T-helper 1 cell (primary cell): ENCODE data around the gene PTK6.

Experiments used
- DNase-seq, 5 donors: peaks; one replicate each; pipeline ENCODE4 v3.0.0-alpha.2; 2012 to 2020

Gene PTK6

GRCh38 chr20:63556873-63557478, 19.8 kb upstream of the PTK6 start:
- DNase-seq = no peak

DNA sequence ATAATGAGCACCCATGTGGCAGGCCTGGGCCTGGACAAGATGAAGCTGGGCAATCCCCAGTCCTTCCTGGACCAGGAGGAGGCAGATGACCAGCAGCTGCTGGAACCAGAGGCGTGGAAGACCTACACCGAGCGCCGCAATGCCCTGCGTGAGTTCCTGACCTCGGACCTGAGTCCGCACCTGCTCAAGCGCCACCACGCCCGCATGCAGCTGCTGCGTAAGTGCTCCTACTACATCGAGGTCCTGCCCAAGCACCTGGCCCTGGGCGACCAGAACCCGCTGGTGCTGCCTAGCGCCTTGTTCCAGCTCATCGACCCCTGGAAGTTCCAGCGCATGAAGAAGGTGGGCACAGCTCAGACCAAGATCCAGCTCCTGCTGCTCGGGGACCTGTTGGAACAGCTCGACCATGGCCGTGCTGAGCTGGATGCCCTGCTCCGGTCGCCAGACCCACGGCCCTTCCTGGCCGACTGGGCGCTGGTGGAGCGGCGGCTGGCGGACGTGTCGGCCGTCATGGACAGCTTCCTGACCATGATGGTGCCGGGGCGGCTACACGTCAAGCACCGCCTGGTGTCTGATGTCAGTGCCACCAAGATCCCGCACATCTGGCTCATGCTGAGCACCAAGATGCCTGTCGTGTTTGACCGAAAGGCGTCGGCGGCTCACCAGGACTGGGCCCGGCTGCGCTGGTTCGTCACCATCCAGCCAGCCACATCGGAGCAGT, 18.6 kb upstream of the PTK6 start:
- no peak for DNase-seq

DNA sequence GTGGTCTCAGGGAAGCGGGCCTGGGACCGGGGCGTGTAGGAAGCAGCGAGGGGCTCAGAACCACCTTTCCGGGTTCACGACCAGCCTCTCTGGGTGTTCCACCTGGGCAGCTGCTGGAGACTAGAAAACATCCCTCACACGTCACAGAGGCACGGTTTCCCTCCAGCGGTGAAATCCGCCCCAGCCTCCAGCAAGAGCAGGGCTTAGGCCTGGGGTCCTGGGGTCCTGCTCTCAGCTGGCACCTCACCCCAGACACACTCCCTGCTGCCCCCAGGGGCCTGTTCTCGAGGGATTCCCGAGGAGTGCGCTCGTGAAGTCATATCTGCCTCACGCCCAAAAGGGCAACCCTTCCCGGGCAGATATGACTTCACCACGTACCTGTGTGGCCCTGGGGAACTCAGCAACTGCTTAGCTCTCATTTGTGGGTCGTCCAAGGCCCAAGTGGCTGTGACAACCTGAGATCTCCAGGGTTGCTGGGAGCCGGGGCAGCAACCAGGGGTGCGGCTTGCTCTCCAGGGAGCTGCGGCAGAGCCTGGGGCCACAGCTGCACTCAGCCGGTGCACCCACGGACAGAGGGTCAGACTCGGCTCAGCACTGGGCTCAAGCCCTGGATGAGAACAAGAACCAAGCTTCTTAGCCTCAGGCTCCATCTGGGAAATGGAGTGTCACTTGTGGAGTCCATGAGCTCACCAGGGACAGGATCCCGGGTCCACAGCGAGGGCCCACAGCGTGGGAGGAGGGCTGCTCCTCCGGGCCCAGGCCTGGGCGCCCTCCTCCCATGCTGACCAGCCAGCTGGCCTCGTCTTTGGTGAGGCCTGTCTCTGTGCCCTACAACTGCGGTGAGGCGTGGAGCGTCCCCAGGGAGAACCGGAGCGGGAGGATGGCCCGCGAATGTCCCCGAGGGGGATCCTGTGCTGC, 17.4 kb upstream of the PTK6 start:
- DNase-seq = no peak

DNA sequence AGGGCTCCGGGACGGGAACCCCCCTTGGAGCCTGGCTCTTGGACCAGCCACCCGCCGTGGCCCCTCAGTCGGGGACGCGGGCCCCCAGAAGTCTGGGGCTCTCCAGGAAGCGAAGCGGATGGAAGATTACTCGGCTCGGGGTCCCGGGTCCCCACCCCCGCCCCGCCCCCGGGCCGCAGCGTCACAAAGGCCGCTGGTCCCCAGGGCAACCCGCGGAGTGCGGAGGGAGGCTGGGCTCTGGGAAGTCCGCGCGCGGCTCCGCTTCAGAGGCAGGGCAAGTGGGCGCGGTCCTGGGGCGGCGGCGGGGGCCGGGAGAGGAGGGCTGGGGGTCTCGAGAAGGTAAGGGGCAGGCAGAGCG, 16.7 kb upstream of the PTK6 start, which contains the start of gene FNDC11:
FNDC11 (plus strand) TSS at position 227 of the 358 bp plus-strand sequence. CDS start 1,505 bp downstream, outside the sequence.
- peak in 3 of 5 donors; percentile 34 to 54 (median 37) for DNase-seq

GRCh38 chr20:63553251-63553932, 16.2 kb upstream of the PTK6 start:
- DNase-seq = peak; percentile 77 to 94 (median 93)

- peak in 4 of 5 donors; percentile 36 to 74 (median 42) for DNase-seq
Observed at GRCh38 chr20:63552481-63553249, 15.5 kb upstream of the PTK6 start.

DNA sequence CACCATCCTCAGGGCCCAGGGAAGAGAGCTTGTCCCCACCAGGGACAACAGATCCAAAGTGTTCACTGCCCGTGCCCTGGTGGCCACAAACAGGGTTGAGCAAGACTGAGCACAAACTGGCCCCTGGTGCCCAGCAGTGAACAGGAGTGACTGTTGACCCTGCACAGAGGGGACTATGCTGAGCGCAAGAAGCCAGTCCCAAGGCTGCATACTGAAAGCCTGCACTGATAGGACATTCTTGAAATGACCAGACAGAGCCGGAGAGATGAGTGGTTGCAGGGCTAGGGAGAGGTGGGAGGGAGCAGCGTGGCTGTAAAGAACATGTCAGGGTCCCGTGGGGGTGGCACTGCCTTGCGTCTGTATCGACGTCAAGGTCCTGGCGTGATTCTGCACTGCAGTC, 13.9 kb upstream of the PTK6 start:
- DNase-seq = no peak

GRCh38 chr20:63549679-63550282, 12.6 kb upstream of the PTK6 start:
- DNase-seq = no peak

- DNase-seq = no peak
Observed at GRCh38 chr20:63549019-63549418, 11.8 kb upstream of the PTK6 start.

GRCh38 chr20:63548542-63548941, 11.4 kb upstream of the PTK6 start:
- DNase-seq = no peak

GRCh38 chr20:63547725-63548480, 10.7 kb upstream of the PTK6 start, which contains the start of gene SRMS:
TSS of gene SRMS (minus strand) at chr20:63547749. CDS start at chr20:63547463, 286 bp downstream.
- DNase-seq = no peak

DNA sequence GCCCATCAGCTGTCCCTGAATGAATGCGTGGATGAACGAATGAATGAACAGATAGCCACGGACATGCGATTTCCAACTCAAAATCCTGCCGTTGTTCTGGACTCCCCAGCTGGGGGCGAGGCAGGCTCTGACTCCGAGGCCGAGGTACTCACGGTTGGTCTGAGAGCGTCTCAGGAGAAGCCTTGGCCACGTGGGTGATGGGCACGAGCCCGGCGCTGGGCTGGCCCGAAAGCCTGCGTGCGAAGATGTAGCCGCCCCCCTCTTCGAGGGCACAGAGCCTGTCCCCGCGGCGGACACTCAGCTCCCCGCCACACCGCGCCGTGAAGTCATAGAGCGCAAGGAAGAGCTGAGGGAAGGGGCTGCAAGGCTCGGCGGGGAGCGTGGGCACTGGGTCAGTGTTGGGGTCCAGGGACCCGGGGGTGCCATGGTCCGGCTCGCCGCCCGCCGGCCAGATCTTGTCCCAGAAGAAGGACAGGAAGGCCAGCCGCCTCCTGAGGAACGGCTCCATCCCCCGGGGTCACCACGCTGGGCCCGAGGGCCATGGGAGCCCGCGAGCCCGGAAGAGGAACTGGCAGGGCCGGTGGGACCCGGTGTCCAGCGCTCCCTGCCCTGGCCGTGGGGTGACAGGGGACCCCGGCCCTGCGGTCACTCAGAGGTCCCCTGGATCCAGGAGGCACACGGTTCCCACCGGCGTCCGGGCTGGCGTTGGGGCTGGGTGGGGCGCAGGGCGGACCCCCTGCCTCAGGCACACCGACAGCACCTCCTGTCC, 10.0 kb upstream of the PTK6 start:
- DNase-seq = no peak

DNA sequence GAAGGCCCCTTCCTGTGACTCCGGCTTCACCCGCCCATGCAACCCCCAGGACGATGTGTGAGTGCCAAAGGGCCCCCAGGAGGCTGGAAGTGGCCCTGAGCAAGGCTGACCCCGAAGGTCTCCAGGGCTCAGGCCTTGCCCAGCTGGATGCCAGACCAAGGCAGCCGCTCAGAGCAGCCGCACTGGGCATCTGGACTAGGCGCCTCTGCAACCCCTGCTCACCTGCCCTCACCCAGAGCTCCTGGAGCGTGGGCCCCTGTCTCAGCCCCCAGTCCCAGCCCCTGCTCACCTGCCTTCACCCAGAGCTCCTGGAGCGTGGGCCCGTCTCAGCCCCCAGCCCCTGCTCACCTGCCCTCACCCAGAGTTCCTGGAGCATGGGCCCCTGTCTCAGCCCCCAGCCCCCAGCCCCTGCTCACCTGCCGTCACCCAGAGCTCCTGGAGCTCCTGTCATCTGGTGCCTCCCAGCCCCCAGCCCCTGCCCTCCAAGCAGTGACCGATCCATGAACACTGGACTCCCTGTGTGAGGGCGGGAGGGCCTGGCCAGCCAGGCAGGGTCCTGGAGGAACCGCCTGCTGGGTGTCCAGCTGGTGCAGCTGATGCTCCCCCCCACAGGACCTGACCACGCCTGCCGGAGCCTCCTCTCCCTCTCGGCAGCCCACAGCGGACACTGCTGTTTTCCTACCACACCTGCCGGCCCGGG, 9.2 kb upstream of the PTK6 start:
- no peak for DNase-seq

- DNase-seq = no peak
Observed at GRCh38 chr20:63545814-63546213, 8.6 kb upstream of the PTK6 start.

DNA sequence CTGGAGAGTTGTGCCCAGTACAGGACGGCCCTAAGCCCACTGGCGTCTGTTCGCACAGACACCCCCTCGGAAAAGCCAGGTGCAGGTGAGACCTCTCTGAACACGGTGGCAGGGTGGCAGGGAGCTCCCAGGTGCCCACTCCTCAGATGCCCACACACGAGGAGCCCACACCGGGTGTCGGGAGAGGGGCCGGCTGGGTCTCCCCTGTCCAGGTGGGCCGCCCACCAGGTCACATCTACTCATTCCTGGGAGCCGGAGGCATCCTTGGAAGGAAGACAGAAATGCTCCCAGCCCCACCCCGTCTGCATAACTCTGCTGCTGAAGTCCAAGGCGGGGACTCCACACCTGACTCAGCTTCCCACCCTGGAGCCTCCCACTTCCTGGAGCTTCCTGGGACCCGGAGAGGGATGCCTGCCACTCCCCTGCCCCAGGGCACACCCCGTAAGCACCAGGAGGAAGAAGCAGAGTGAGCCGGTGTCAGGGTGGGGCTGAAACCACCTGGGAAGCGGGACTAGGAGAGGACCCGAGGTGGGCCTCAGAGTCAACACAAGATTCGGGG, 7.9 kb upstream of the PTK6 start:
- no peak for DNase-seq

DNA sequence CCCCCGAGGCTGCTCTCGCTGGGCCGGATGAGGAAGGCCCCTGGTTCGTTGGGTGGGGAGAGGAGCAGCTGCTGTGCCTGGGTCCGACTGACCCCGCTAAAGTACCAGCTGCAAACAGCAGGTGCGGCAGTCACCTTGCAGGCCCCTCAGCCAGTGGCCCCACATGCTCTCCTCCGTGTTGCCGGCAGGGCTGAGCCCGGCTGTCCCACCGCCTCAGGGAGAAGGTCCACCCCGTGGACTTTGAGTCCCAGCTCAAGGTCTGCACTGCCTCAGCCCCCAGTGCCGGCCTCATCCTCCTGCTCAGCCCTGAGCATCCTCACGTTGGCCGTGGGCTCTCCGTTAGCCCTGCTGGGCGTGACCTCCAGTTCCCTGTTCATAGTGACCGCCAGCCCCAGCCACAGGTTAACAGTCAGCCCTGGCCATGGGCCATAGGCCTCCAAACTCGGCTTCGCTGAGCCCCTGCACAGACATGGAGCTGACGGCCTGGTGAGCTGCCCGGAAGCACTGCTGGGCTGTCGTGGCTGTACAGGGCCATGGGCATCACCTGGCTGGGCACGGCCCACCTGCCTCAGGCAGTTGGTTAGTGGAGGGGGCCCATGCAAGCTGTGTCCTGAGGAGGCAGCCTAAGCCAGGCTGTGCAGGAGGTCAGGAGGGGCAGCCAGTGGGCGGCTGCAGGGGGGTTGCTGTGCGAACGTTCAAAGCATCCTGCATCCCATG, 7.2 kb upstream of the PTK6 start:
- DNase-seq = no peak

GRCh38 chr20:63543733-63544132, 6.6 kb upstream of the PTK6 start:
- no peak for DNase-seq

DNA sequence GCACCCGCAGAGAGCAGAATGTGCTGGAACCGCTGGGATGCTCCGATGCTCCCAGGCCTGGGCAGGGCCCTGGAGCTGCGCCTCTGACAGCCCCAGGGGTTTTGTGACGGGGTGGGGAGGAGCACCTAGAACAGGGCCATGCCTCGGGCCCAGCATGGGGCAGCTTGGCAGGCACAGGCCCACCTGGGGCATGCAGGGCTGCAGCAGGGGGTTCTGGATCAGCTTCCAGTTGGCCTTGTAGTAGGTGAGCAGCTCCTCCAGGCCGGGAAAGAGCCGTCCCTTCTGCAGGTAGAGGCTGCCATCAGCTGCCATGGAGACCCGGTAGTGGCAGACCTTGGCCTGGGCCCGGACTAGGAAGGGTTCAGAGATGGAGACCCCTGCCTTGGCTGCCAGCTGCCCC, 6.0 kb upstream of the PTK6 start:
- DNase-seq = no peak
